GM23338 (cell line): ENCODE data around the gene PAK4. TPM values are rescaled to one million over a fixed set of nuclear protein-coding genes. Genes with fewer than 3 reads are reported as not detected.

ENCODE experiments used
- ATAC-seq: fragments of 200-7000 bp; cut with Tn5 transposase; 3 replicates; pipeline ENCODE4 v1.9.1; 2020
- DNase-seq: peaks from one replicate; pipeline ENCODE4 v3.0.0-alpha.2; 2015; ENCODE audit warnings: low spot score
- H2AFZ ChIP-seq: fragments of 200-600 bp; sonication (generic); 2 replicates; pipeline ENCODE4 v1.8.0; 2016; ENCODE audit warnings: antibody characterized with exemption, mild to moderate bottlenecking, moderate library complexity
- H3F3A ChIP-seq: fragments of 200-600 bp; sonication (generic); replicated peaks from 2 replicates; pipeline ENCODE4 v1.8.0; 2017; ENCODE audit warnings: antibody characterized with exemption, mixed run types, low read depth
- H3K27ac ChIP-seq: fragments of 200-600 bp; sonication (generic); 2 replicates; pipeline ENCODE4 v1.6.1; 2016; ENCODE audit warnings: low read depth
- H3K27me3 ChIP-seq: fragments of 200-600 bp; sonication (generic); 2 replicates; pipeline ENCODE4 v1.8.0; 2016; ENCODE audit warnings: mild to moderate bottlenecking, mixed run types, moderate library complexity; ENCODE audit not compliant: insufficient read depth
- H3K36me3 ChIP-seq: fragments of 200-600 bp; sonication (generic); 2 replicates; pipeline ENCODE4 v1.8.0; 2016; ENCODE audit warnings: mild to moderate bottlenecking; ENCODE audit not compliant: insufficient read depth
- H3K4me1 ChIP-seq: fragments of 200-600 bp; sonication (generic); 2 replicates; pipeline ENCODE4 v1.8.0; 2016; ENCODE audit warnings: mild to moderate bottlenecking, moderate library complexity; ENCODE audit not compliant: insufficient read depth
- H3K4me2 ChIP-seq: fragments of 200-600 bp; sonication (generic); 2 replicates; pipeline ENCODE4 v1.7.1; 2017; ENCODE audit warnings: mixed run types
- H3K4me3 ChIP-seq: fragments of 200-600 bp; sonication (generic); 2 replicates; pipeline ENCODE4 v1.6.1; 2016; ENCODE audit warnings: mixed run types
- H3K79me2 ChIP-seq: fragments of 200-600 bp; sonication (generic); replicated peaks from 2 replicates; pipeline ENCODE4 v1.8.0; 2017; ENCODE audit warnings: mild to moderate bottlenecking; ENCODE audit not compliant: insufficient read depth
- H3K9me2 ChIP-seq: fragments of 200-600 bp; sonication (generic); 2 replicates; pipeline ENCODE4 v1.8.0; 2017; ENCODE audit not compliant: insufficient read depth
- H4K20me1 ChIP-seq: fragments of 200-600 bp; sonication (generic); replicated peaks from 2 replicates; pipeline ENCODE4 v1.8.0; 2017; ENCODE audit warnings: mild to moderate bottlenecking; ENCODE audit not compliant: insufficient read depth
- H3K27ac Mint-ChIP-seq: 2 replicates; pipeline ENCODE4 v1.8.0; 2020; ENCODE audit warnings: inconsistent platforms, mild to moderate bottlenecking, moderate library complexity, mixed read lengths
- H3K27me3 Mint-ChIP-seq: 3 replicates; pipeline ENCODE4 v1.8.0; 2022; ENCODE audit warnings: low read depth, mild to moderate bottlenecking, moderate library complexity, mixed read lengths, inconsistent platforms; ENCODE audit not compliant: insufficient read depth, poor library complexity
- H3K36me3 Mint-ChIP-seq: 3 replicates; pipeline ENCODE4 v1.8.0; 2021; ENCODE audit warnings: low read depth, mild to moderate bottlenecking, inconsistent platforms, moderate library complexity, mixed read lengths
- H3K4me1 Mint-ChIP-seq: 3 replicates; pipeline ENCODE4 v1.8.0; 2020; ENCODE audit warnings: mild to moderate bottlenecking, inconsistent platforms, mixed read lengths
- H3K4me3 Mint-ChIP-seq: 3 replicates; pipeline ENCODE4 v1.8.0; 2021; ENCODE audit warnings: moderate library complexity, mild to moderate bottlenecking, inconsistent platforms, mixed read lengths
- H3K9me3 Mint-ChIP-seq: 3 replicates; pipeline ENCODE4 v1.8.0; 2020; ENCODE audit warnings: moderate library complexity, mild to moderate bottlenecking, inconsistent platforms, mixed read lengths
- EZH2 ChIP-seq: fragments of 200-600 bp; sonication (generic); IDR thresholded peaks from one replicate; pipeline ENCODE4 v1.8.0; 2017; ENCODE audit warnings: antibody characterized with exemption, mild to moderate bottlenecking, low read depth; ENCODE audit not compliant: unreplicated experiment
- EZH2phosphoT487 ChIP-seq: fragments of 200-600 bp; sonication (generic); IDR thresholded peaks from one replicate; pipeline ENCODE4 v1.8.1; 2018; ENCODE audit warnings: antibody characterized with exemption; ENCODE audit not compliant: unreplicated experiment
- NANOG ChIP-seq: IDR thresholded peaks from 2 replicates; pipeline ENCODE4 v1.6.1; 2016; ENCODE audit warnings: antibody characterized with exemption, borderline replicate concordance
- ZNF114 ChIP-seq: fragments of 250-450 bp; sonication (Bioruptor Pico); IDR thresholded peaks from 2 replicates; pipeline ENCODE4 v1.5.0; 2020; ENCODE audit warnings: mild to moderate bottlenecking, moderate library complexity
- ZNF462 ChIP-seq: fragments of 250-450 bp; sonication (Bioruptor Pico); IDR thresholded peaks from 2 replicates; pipeline ENCODE4 v1.5.0; 2020; ENCODE audit warnings: mild to moderate bottlenecking, moderate library complexity
- polyA plus RNA-seq: library from polyadenylated mRNA; unstranded; fragments of >200 nt; fragmentation: Nextera tagmentation; extraction: Ambion mirVana; gene quantifications from 2 replicates; pipeline ENCODE4 v1.2.1, GENCODE V29; 2016
- total RNA-seq: library from RNA; depleted of rRNA; stranded (reverse); fragments of >200 nt; shearing (Covaris generic); gene quantifications from 2 replicates; pipeline ENCODE4 v1.2.3, GENCODE V29; 2014
- TF ChIP-seq, protein P1 (sequence below), 2 experiments: fragments of 200-600 bp in 1 of 2; sonication (generic) in 1 of 2; conservative IDR thresholded peaks; 2 replicates each; pipeline versions ENCODE4 v1.5.1 to v1.6.1; 2016 to 2017; ENCODE audit warnings: antibody characterized with exemption in 2 of 2, low read depth in 2 of 2, mild to moderate bottlenecking in 2 of 2, moderate library complexity in 1 of 2

The PAK4 gene
- total and polyA plus RNA-seq, 2 experiments from 2014 or later, result 28.7 to 35.4 TPM

GRCh38 chr19:39148939-39149529 is 23.4 kb downstream of the PAK4 start:
- H3K27me3 ChIP-seq, result no peaks in the 10 kb centered on the region
- H4K20me1 ChIP-seq, result peaks cover 20% of the 10 kb centered on the region
- H3K4me3 Mint-ChIP-seq, result no peak overlapping the region
- no peak for DNase-seq
- peaks cover 10% of the 10 kb centered on the region for H3K36me3 Mint-ChIP-seq
- no peak overlapping the region for H2AFZ ChIP-seq
- no peak for ATAC-seq
- no peaks in the 10 kb centered on the region for H3K9me2 ChIP-seq
- peaks cover 15% of the 10 kb centered on the region; the same call in 1 of the 2 replicates for H3F3A ChIP-seq
- H3K79me2 ChIP-seq, result peaks cover 66% of the 10 kb centered on the region
- H3K27ac ChIP-seq, result no peak overlapping the region
- no peak overlapping the region for H3K27ac Mint-ChIP-seq
- no peak overlapping the region for H3K4me3 ChIP-seq
- H3K27me3 Mint-ChIP-seq, result peaks cover 4% of the 10 kb centered on the region
- H3K4me1 ChIP-seq, result peaks cover 31% of the 10 kb centered on the region
- H3K4me1 Mint-ChIP-seq, result peaks cover 45% of the 10 kb centered on the region
- TF ChIP-seq EZH2 (no peak), ZNF114 (CRISPR knock-in tag) (no peak), EZH2phosphoT487 (no peak), NANOG (no peak), ZNF462 (CRISPR knock-in tag) (no peak)
- TF ChIP-seq, protein P1, sequence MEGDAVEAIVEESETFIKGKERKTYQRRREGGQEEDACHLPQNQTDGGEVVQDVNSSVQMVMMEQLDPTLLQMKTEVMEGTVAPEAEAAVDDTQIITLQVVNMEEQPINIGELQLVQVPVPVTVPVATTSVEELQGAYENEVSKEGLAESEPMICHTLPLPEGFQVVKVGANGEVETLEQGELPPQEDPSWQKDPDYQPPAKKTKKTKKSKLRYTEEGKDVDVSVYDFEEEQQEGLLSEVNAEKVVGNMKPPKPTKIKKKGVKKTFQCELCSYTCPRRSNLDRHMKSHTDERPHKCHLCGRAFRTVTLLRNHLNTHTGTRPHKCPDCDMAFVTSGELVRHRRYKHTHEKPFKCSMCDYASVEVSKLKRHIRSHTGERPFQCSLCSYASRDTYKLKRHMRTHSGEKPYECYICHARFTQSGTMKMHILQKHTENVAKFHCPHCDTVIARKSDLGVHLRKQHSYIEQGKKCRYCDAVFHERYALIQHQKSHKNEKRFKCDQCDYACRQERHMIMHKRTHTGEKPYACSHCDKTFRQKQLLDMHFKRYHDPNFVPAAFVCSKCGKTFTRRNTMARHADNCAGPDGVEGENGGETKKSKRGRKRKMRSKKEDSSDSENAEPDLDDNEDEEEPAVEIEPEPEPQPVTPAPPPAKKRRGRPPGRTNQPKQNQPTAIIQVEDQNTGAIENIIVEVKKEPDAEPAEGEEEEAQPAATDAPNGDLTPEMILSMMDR (conservative IDR thresholded peaks at IDR 0.05; ENCODE audit: low read depth in 2 of 2), result no peak
- H3K9me3 Mint-ChIP-seq, result peaks cover 6% of the 10 kb centered on the region; the same call in 2 of the 3 replicates
- no peak overlapping the region for H3K4me2 ChIP-seq
- H3K36me3 ChIP-seq, result no peaks in the 10 kb centered on the region
